NOMO-1 (cell line): ENCODE results near the gene CFAP299.
"Not testable (repeated sequence)": the region's sequence is repeated elsewhere in the genome, so short reads cannot be mapped to it uniquely, and the experiment has no call there.

Experiments used
- DNase-seq, 2 experiments: peaks; one replicate each; lab custom pipeline; 2025; ENCODE audit not compliant: unreplicated experiment in 2 of 2; lab: John Stamatoyannopoulos, UW

Gene CFAP299

DNA sequence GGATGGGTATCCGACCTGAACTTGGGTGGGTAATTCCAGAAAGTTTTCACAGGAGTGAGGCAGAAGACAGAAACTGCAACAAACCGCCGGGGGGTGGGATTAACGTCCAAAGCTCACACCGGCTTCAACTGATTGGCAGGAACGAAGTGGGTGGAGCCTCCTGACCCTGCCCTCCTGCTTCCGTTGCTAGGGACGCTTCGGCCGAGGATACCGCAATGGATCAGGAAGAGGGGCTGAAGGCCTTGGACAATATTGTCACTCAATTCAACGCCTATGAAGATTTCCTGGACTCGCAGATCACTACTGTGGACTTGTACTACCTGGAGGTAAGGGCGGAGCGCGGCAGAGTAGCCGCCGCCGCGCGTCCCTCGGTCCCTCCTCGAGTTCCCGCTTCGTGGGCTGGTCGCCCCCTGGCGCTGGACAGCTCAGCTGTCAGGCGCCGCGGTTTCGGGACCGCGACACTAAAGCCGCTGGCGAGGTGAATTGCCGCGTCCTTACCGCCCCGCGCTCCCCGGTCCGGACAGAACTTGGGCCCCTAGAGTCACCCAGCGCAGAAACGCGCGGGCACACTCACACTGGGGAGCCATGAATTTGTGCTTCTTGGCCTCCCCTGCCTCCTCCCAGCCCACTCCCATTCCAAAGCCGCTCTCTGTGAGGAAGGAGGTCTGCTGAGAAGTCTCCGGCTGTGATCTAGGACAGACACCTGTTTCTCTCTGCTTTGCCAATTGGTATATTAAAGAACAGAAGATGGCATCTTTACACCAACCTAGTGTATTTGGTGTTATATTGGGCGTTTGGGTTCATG lies at the start of gene CFAP299:
CFAP299 (plus strand) TSS at position 177 of the 805 bp plus-strand sequence.
- peak; percentile 73 to 76 for DNase-seq

DNA sequence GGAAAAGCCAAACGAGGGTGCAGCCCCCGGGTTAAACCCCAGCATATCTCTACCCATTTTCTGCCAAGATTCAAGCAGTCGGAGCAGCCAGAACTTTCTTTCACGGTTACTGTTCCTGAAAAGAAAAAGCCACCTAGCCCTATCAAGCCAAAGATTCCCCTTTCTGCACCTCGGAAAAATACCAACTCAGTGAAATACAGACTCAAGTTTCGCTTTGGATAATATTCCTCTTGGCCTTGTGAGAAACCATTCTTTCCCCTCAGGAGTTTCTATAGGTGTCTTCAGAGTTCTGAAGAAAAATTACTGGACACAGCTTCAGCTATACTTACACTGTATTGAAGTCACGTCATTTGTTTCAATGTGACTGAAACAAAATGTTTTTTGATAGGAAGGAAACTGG lies 49.1 kb upstream of the CFAP299 start:
- DNase-seq: no peak

DNA sequence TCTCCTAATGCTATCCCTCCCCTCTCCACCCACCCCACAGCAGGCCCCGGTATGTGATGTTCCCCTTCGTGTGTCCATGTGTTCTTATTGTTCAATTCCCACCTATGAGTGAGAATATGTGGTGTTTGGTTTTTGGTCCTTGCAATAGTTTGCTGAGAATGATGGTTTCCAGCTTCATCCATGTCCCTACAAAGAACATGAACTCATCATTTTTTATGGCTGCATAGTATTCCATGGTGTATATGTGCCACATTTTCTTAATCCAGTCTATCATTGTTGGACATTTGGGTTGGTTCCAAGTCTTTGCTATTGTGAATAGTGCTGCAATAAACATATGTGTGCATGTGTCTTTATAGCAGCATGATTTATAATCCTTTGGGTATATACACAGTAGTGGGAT lies 44.9 kb upstream of the CFAP299 start:
- DNase-seq: not testable (repeated sequence)

DNA sequence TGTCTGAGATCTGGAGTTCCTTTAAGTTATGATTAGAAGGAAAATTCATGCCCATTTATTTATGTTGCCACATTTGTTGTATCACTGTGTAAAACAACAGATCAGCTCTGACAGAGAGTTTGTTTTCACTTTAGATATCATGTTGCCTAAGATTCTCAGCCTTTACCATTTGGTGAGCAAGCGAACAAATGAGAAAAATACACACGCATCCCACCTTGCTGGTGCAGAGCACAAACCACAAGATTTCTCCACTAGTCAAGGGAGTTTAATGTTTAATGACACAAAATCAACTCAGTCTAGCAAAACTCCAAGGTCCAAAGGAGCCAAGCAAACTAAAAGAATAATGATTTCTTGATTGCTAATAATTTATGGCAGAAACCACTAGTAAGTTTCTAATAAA lies 41.3 kb upstream of the CFAP299 start:
- DNase-seq: no peak

DNA sequence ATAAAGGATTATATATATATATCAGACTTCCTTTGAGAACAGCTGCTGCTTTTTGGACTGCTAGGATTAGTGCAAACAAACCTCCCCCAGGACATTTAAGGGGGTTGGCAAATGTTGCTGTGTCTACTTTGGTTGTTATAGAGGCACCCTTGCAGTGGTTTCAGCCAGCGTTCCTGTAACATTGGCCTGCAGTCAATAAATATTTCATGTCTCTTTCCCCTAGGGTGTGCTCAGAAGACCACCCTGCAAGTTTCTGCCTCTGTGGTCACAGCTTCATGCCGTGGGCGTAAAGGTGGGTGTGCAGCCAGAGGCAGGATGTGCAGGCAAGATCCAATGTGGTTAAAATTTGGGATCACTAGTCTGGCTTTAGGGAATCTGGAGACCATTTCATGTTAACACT lies 40.2 kb upstream of the CFAP299 start:
- DNase-seq: no peak

DNA sequence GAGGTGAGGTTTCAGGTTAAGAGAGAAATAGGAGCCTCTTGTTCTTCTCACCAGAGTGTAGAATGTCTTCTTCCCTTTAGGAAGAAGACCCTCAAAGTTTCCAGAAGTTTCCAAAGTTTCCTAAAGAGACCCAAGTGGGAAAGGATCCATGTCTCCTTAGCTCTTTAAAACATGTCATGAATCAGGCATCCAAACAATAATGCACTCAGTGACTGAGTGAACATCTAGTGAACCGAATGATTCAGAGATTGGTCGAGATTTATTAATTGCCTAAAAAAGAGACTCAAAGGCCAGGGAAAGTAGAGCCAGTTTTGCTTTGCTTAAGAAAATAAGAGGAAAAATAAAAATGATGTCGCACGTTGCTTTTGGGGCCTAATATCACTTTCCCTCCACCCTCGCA lies 39.7 kb upstream of the CFAP299 start:
- DNase-seq: no peak

DNA sequence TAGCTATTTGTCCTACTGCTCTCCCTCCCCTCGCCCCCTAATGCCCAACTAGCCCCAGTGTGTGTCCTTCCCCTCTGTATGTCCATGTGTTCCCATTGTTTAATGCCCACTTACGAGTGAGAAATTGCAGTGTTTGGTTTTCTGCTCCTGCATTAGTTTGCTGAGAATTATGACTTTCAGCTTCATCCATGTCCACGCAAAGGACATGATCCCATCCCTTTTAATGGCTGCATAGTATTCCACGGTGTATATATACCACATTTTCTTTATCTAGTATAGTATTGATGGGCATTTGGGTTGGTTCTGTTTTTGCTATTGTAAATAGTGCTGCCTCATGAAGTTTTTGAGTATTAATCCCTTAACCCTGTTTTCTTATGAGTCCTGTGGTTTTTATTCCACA lies 33.6 kb upstream of the CFAP299 start:
- no peak for DNase-seq

DNA sequence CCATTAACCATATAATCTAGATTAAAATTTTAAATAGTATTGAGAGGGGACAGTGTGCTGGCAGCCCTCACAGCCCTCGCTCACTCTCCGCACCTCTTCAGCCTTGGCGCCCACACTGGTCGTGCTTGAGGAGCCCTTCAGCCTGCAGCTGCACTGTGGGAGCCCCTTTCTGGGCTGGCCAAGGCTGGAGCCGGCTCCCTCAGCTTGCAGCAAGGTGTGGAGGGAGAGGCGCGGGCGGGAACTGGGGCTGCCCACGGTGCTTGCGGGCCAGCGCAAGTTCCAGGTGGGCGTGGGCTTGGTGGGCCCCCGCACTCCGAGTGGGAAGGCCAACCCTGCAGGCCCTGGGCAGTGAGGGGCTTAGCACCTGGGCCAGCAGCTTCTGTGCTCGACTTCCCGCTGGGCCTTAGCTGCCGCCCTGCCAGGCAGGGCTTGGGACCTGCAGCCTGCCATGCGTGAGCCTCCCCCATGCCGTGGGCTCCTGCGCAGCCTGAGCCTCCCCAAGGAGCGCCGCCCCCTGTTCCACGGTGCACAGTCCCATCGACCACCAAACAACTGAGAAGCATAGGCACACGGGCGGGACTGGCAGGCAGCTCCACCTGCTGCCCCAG lies 32.8 kb upstream of the CFAP299 start:
- no peak for DNase-seq

DNA sequence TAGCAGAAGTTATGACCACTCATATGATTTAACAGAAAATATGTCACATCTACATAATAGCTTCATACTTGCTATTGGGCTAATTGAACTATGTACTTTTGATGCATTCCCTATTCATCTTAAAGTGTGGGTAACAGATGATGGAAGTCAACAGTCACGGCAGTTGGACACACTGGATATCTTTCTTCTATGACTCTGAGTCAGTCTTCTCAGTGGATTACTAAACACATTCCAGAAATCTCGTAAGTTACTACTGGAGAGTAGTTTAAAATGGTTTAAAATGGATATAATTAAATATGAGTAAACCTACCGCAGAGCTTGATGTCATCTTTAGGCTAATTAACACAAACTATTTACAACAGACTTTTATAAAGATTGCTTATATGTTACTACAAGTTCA lies 30.1 kb upstream of the CFAP299 start:
- DNase-seq: no peak

DNA sequence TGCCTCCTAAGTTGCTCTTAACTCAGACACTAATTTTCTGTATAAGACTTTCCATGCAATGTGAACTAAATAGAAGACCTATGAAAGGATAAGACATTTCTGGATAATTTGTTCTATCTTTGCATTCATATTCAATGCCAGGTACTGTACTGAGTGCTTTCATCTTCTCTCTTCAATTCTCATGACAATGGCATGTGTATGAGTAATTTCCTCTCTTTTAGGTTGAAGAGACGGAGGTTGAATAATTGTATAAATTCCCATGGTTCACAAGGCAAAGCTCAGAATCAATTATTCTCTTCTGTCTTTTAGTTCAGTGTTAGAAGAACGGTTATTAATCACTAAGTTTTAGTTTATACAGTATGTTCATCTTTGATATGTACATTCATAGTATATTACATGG lies 29.3 kb upstream of the CFAP299 start:
- no peak for DNase-seq

DNA sequence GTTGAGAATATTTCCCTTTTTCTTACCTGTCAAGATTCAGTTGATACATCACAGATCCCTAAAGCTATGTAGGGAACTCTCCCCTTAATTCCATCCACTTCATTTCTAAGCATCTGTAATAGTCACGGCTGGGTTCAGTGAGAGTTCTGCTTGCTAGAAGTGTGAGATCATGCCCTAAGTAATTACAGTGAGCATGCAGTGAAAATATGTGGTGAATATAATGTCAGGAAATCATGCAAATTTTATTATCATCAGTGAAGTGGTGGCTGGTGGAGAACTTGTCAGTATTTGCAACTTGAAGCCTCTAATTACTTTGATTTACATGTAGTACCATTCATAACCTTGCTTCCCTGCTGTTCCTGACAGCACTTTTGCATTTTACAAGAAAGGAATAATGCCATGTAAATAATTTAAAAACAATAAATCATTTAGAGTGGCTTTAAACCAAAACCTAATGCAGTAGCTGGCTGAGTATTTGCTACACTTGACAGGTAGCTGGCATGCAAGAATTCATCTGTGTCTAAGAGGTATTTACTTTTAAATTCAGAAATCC lies 28.3 kb upstream of the CFAP299 start:
- DNase-seq: no peak

DNA sequence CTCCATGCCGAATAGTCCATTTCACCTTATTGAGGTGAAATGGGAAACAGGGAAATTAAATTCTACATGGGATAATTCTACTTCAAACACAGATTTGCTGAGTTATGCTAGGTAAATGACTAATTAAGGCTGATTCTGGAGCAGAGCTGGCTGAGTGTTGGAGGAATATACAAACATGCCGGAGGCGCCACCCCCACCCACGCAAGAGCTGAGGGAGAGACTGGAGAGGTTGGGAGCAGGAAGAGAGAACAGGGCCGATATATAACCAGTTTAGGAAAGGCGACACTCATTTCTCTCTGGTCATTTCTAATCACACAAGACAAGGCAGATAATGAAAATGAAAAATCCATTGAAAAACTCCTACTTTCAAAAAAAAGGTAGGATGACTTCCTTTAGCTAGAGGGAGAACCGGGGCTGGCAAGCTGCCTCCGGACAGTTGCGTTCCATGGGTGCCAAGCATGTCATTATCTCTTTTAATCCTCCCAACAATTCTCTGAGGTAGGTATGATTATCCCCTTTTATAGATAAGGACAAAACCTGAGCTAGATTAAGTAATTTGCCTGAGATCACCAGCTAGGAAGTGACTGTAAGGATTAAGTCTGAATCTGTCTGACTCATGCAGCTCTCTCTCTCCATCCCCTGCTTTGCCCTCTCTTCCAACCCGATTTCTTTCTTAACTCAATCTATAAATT lies 27.6 kb upstream of the CFAP299 start:
- no peak for DNase-seq

DNA sequence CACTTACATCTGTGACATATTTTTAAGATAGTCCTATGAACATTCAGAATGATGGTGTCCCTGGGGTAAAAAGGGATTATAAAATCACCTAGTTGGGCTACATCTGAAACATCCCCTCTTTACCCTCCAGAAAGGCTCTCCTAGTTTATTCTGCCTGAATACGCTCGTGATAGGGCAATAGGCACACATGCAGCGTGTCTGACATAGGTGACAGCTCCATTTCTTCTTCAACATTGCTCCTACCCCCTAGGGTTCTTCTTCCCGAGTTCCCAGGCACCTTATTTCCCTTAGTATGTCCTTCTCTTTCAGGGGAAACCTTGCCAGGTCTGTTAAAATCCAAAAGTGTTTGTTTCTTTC lies 27.1 kb upstream of the CFAP299 start:
- no peak for DNase-seq

DNA sequence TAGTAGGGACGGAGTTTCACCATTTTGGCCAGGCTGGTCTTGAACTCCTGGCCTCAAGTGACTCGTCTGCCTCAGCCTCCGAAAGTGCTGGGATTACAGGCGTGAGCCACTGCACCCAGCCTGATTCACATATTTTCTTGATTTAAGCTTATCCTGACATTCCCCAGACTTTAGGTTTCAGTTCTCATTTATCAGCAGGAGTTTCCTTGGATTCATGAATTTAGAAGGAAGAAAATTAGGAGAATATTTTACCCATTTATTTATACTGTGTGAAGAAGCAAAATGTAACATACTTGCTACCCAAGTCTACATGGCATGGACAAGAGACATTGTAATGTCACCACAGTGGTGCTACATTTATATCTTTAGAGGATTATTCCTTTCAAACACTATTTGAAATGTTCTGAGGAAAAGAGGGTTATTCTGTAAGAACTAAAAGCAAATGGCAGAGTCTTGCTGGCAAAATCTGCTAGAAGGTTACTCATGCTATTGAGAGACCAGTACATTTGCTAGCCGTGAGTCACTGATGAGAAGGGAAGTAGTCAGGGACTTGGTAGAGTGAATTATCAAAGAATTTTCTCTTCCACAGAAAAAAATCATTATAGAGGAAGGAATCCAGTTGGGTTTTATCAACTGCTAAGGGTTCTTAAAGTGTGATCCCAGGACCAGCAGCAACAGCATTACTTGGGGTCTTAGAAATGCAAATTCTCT lies 26.1 kb upstream of the CFAP299 start:
- DNase-seq: no peak

DNA sequence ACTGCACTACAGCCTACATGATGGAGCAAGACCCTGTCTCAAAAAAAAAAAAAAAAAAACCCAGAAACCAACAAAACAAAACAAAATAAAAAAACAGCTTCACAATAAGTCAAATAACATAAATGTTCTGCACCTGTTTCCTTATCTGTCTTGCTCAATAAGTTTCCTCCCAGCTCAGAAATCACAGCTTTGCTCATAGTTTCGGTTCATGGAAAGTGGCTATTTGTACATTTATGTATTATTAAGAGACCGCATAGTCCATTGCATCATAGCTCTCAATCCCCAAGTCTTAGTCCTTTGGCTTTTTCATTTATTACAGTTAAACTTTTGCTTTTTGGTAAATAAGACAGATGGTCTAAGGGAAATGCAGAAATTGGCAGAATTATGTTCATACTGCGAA lies 24.4 kb upstream of the CFAP299 start:
- DNase-seq: peak in 1 of 2 experiments; percentile 22

DNA sequence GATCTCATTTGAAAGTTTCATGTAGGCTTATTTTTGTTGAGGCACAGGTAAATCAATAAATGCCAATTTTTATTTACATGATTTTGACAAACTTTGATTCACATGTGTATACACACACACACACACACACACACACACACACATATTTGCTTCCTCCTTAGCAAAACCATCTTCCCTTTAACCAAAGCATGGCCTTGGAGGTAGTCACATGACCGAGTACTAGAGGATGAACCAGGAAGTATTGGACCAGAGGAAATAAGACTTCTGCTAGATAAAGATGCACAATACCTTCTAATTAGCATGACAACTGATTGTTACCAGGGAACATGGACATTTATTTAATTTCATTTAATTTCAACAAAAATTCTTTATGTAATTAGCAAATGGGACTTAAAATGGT lies 23.4 kb upstream of the CFAP299 start:
- no peak for DNase-seq

DNA sequence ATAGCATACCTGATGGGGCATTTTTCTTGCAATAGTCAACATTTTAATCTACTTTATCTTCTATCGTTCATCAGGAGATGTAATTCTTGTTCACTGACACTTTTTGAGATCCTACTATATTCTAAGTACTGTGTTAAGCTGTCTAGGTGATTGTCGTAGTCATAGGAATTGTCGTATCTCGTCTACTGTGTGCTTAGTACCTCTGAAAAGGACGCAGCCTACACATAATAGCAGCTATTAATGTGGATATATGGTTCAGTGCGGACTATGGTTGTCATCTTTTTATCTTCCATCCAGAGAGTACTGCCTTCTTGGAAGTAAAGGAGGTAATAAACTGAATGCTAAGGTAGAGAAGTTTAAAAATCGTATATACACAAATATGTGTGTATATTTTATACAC lies 21.9 kb upstream of the CFAP299 start:
- no peak for DNase-seq

DNA sequence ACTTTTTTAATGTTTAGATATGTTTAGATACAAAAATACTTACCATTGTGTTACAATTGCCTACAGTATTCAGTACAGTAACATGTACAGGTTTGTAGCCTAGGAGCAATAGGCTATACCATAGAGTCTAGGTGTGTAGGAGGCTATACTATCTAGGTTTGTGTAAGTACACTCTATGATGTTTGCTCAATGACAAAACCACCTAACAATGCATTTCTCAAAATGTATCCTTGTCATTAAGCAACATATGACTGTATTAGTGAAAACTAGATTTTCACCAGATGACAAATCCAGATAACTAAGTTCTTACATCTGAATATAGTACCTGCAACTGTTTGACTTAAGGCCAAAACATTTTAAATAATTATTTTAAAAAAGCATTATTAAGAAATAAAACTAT lies 19.7 kb upstream of the CFAP299 start:
- DNase-seq: not testable (repeated sequence)

DNA sequence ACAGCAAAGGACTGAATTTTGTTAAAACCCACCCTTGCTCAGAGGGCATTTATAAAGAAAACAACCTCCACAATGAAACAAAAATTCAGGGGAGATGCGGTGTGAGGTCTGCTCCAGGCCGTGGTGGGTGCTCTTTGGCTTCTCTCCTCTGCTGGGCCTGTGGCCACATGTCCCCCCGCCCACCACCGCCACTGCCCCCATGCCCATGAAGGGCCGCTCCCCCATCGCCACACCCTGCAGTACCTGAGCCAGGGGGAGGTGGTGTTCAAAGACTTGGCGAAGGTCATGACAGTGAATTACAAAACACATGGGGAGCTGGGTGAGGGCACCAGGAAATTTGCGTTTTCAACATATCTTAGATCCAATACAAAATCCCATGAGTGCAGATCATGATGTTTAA lies 14.2 kb upstream of the CFAP299 start:
- DNase-seq: no peak

DNA sequence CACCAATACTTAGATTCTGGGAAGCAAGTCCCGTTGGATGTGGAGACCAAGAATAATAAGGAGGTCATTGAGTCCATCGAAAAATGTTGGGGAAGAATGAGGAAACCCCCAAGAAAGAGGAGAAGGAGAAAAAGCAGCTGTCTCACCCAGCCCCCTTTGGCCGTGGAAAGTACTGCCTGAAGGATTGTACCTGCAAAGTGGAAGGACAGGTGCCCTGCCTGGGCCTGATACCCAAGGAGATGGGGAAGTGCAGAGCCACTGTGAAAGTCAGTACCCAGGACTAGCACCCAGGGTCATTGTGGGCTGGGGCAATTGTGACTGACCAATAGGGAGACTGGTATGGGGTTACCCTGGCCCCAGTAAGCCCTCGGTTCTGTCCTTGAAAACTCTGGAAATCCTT lies 13.8 kb upstream of the CFAP299 start:
- DNase-seq: no peak

DNA sequence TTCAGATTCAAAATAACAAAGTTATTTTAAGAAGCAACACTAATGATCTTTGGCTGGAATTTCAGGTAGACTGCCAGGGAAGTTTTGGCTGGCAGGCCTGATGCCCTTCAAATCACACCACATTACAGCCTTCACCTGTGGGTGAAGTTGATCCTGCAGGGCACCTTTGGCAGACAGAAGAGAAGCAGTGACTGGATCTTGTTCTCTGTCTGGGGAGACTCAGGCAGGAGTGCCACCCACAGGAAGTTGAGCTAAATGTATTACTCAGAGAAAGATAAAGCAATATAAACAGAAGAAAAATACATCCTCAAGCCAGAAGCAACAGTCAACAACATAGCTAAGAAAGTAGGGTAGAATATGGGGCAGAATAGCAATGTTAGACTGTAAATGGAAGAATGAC lies 12.8 kb upstream of the CFAP299 start:
- DNase-seq: no peak
